ENCODE measurements around the gene DNAJC18.

The DNAJC18 gene

GRCh38 chr5:139386050-139386438 is 53.3 kb downstream of the DNAJC18 start:
- peak; percentile 26 for DNase-seq

DNA sequence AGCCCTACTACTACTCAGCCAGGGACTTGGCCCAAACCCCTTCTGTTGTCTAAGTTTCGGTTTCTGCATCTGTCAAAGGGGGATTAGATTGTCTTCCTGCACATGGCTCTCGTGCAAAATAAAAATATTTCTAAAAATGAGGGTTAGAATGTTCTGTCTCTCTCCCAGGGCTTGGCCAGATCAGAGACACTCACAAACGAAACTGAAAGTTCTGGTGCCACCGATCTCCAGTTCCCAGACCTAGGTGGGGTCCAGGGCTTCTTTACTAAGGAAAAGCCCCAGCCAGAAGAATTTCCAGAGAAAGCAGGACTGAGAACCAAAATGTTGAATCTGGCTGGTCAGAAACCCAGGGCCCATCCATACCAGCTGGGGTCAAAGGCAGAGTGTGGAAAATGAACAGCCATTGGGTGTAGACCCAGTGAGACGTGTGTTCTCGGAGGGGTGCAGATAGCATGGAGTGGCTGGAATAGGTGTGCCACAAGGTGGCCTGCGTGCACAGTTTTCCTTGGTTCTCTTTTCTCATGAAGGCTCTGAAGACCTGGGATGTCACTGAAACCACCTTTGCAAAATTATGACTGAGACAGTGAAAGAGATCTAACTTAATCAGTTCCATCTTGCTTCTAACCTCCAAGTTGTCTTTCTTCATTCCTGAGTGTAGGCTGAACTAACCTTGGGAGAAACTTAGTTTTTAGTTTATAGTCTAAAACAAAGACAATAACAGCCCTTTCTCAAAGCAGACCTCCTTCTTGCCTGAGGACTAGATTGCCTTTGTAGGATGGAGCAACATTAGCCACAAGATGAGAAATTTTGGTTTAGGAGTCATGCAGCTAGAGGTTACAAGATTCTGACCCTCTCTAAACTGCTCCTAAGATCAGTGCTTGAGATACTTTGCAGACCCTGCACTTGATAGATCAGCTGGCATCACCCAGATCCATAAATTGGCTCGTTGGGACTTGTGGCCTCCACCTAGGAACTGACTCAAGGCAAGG is 54.0 kb downstream of the DNAJC18 start:
- peak; percentile 62 for DNase-seq

DNA sequence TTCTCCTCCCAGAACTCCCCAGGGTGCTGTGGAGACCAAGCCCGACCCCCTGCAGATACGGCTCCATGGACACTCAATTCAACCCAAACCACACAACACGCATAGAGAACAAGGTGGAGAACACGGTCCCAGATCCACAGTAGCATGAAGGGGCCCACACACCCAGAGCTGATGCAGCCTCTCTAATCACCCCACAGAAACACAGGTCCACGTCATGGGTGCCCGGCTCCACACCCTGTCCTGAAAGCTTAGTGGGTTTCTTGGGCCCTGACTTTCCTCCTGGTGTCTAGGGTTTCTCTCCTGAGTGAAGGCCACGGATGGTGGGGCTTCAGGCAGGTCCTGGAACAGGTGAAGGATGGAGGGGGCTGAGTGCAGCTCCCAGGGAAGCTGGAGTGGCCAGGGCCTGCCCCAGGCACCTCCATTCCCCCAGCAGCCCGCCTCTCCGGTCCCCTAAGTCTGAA is 54.7 kb downstream of the DNAJC18 start:
- no peak for DNase-seq

- no peak for DNase-seq
Observed at GRCh38 chr5:139383993-139384590, 55.2 kb downstream of the DNAJC18 start.

DNA sequence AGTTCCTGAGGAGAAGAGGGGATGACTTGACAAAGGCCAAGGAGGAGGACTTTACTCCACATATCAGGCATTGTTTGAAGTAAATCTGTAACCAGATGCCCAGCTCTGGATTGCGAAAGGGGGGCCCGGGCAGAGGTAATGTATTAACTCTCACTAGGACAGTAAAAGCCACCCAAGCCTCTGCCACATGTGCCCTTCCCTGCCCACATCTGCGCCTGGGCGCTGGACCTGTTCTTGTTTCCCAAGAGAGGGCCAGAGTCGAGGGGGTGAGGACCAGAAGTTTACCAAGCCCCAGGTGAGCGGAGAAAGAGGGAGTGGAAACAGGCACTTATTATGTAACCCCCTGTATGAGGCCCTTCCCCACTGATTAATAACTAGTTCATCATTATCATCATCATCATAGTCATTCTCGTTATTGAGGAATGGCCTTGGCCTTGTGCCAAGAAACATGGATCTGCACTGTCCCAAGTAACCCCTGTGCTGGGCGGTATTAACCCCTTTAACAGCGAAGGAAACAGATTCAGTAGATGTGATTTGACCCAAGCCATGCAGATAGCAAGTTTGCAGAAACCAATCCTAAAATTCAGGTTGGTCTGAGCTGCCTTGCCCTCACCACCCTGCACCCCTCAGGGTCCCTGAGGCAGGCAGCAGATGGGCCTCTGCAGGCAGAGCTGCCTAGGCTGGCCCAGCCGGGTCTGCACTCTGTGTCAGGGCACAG is 55.9 kb downstream of the DNAJC18 start, which contains the start of gene SLC23A1:
SLC23A1 (minus strand) TSS at position 23 of the 718 bp plus-strand sequence. CDS start 44 bp downstream, outside the sequence.
- no peak for DNase-seq

GRCh38 chr5:139382807-139383206 is 56.5 kb downstream of the DNAJC18 start:
- no peak for DNase-seq

GRCh38 chr5:139381837-139382761 is 57.2 kb downstream of the DNAJC18 start:
- no peak for DNase-seq

- no peak for DNase-seq
Observed at GRCh38 chr5:139379626-139380449, 59.5 kb downstream of the DNAJC18 start.

- no peak for DNase-seq
Observed at GRCh38 chr5:139378941-139379361, 60.4 kb downstream of the DNAJC18 start.

- no peak for DNase-seq
Observed at GRCh38 chr5:139378101-139378825, 61.1 kb downstream of the DNAJC18 start.

GRCh38 chr5:139377226-139377625 is 62.1 kb downstream of the DNAJC18 start:
- DNase-seq, result no peak

- no peak for DNase-seq
Observed at GRCh38 chr5:139376364-139376763, 63.0 kb downstream of the DNAJC18 start.

DNA sequence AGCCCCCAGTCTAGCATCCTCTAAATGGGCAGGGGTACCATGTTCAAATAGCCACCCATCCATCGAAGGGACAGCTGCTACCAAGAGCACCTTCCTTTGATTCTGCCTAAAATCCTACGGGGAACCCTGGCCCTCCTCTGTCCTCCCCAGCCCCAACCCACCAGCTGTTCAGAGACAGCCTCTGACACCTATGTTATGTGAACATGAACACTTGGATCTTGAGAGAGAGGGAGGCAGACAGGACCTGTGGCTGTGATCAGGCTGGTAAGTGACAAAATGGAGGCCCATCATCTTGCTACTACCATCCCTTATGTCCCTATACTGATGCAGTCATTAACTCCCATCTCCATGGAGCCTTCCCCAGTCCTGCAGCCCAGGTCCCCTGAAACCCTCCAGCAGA is 64.4 kb downstream of the DNAJC18 start:
- no peak for DNase-seq

- DNase-seq, result no peak
Observed at GRCh38 chr5:139371482-139372435, 67.6 kb downstream of the DNAJC18 start.

- DNase-seq, result no peak
Observed at GRCh38 chr5:139369181-139369580, 70.1 kb downstream of the DNAJC18 start.

DNA sequence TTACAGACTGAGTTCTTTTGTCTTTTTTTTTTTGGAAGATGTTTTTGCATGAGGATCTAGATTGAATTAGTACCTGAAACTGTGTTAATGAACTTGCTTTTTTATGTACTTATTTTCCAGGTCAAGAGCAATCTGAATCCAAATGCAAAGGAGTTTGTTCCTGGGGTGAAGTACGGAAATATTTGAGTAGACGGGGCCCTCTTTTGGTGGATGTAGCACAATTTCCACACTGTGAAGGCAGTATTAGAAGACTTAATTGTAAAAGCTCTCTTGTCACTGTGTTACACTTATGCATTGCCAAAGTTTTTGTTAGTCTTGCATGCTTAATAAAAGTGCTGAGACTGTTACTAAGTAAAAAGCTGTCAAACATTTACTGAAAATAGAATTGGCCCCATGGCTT is 70.7 kb downstream of the DNAJC18 start:
- DNase-seq, result no peak

DNA sequence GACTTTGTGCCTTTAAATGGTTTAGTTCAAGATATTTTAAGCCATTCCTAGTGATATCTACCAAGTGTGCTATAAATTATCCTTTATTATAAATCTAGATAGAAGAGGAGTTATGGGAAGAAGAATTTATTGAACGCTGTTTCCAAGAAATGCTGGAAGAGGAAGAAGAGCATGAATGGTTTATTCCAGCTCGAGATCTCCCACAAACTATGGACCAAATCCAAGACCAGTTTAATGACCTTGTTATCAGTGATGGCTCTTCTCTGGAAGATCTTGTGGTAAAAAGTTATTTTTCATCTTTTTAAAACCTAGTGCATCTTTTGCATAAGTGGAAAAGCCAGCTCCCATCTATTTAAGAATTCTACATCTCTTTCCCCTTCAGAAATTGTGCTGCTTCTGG is 74.9 kb downstream of the DNAJC18 start:
- DNase-seq, result no peak

- DNase-seq, result no peak
Observed at GRCh38 chr5:139363937-139364336, 75.4 kb downstream of the DNAJC18 start.

GRCh38 chr5:139361835-139362429 is 77.4 kb downstream of the DNAJC18 start:
- peak; percentile 26 for DNase-seq
